CD4-positive, alpha-beta T cell treated with Interleukin-6 for 4 hours (primary cell): ENCODE measurements around the gene HNRNPLL.

Experiments used
- DNase-seq: peaks from one replicate; pipeline ENCODE4 v3.0.0-alpha.2; 2020; ENCODE audit warnings: mixed read lengths

HNRNPLL gene

DNA sequence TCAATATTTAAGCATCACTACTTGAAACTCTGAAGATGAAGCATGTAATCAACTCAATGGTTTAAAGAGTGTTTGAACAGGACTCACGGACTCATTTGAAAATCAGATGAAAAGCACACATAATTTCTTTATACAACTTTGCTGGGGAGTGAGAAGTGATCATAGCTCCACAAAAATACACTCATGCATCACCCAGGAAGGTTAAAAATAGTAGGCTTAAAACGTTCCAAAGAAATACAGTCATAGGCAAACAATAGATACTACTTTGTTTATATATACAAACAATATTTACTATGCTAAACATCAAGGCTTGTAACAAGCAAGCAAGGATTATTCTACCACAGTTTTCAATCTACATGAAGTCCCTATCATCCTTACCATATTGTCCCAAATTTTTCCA lies 11.6 kb downstream of the HNRNPLL start:
- no peak for DNase-seq

DNA sequence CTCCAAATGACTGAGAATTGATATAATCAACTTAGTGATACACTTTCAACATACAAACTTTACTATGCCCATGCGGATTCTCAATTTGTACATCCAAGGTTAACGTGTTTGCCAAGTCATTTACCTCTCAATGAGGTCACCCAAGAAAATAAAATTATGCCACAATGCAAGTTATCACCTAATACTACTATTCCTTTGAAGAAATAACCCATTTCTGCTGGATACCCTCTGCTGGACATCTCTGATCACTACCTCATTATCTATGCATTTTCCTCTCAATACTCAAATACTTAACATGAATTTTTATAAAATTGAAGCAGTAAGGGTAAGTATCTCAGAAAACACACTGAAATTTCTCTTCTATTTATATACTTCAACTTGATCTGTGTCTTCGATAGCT lies 12.7 kb downstream of the HNRNPLL start:
- no peak for DNase-seq

DNA sequence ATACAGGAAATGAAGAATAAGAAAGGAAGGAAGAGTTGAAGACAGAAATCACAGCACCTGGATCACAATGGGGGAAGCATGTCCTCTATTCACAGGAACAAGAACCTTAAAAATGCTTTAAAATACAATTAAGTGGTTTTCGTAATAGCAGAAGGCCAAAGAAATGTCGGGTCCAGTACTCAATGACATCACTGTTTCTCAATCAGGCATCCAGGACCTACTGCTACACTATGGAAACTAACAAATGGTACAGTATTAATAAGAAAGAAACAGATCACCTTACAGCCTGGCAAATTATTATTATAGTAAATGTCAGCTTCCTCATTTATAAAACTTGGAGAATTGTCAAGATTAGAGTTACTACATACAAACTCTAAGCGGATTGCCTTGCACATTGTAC lies 15.8 kb downstream of the HNRNPLL start:
- DNase-seq: no peak

DNA sequence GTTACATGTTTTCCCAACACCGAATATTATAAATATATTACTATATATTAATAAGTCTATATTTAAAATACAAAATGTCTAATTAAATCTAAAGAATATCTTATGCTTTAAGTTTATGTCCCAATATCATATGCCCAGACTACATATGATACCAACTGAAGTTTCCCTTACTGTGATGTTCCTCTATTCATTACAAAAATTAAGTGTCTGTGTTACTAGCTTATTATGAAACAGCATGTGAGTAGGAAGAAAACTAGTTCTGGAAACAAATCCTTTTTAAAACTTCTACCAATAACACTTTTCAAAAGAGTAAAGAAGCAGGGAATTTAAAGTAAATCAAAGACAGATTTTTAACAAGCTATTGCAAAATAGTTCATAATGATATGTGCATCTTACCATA lies 17.8 kb downstream of the HNRNPLL start:
- DNase-seq: no peak

DNA sequence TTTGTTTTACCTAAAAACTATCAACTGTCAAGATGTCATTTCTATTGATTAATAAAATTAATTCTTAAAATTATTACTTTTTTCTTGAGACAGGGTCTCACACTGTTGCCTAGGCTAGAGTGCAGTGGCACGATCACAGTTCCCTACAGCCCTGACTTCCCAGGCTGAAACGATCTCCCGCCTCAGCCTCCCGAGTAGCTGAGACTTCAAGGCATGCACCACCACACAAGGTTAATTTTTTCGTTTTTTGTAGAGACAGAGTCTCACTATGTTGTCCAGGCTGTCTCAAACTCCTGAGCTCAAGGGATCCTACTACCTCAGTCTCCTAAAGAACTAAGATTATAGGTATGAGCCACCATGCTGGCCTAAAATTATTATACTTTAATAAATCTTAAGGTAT lies 18.7 kb downstream of the HNRNPLL start:
- no peak for DNase-seq

DNA sequence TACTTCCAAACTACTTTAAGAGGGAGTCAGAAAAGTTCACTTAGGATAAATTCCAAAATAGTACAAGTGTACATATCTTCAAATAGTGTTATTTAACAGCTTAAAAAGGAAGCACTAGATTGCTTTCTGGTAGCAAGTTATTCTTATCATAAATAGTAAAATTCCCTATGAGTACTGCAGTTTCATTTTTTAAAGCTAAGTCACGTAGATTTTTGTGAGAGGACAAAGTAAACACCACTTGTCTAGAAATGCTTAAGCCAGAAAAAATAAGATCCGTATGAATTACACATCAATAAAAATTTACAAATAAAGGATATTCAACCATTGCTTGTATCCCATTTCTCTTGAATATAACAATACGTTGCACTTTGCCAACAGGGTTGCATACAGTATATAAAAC lies 19.2 kb downstream of the HNRNPLL start:
- DNase-seq: no peak

DNA sequence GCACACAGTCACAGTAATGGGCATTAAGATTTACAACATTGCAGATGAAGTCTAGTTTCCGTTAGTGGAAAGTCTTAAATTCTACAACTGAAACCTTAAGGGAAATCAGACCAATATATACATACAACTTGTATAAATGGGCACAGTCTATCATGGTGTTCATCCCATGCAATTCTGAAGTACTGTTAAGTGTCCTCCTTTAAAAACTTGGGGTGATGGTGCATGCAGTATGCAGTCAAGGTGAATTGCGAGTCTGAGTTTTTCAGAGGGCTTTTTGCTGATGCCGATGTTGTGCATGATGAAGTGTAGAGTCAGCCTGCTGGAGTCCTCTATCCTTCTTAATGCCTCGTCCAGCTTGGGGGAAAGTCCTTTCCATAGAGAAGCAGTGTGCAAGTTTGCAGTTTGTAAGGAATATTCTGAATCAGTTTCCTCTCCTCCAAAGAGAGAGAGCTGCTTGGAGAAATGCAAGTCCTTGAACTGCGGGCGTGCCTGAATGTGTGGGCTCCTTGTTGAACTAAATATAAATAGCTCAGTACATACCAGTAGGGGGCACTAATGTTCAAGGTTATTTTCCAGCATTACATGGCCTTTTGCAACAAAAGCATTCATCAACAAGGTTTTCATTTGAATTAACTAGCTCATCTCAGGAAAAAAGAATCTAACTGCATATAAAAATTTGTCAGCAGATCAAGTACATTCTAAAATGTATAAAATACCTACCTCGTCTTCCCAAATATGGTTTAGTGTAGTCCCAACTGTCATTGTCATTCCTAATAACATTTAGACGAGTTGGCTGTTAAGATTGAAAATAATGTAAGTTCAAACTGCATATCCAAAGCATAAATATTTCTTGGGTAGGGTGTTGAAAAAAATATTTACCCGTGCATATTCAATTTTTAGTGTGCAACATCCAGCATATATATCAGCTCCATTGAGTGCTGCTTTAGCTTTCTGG lies 21.3 kb downstream of the HNRNPLL start:
- DNase-seq: peak; percentile 59

DNA sequence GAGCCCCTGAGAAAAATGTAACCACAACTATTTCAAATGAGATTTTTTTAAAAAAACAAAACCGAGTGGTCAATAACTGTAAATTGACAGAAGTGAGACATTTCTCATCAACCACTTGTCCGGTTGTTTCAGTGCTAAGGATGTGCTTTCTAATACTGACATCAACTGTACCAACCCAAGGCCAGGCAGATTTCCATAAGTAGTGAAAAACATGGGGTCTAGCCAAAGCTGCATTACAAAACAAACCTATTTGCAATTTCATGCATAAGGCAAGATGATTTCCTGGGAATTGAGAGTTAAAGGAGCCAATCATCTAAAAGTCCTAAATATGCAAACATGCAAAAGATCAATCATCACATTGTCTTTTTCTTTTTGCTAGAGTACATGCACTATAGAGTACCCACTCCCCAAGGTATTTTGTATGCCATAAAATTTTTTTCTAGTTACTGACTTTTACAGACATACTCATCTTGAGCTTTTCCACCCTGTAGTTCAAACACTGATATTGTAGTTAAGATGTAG lies 22.6 kb downstream of the HNRNPLL start:
- DNase-seq: no peak

DNA sequence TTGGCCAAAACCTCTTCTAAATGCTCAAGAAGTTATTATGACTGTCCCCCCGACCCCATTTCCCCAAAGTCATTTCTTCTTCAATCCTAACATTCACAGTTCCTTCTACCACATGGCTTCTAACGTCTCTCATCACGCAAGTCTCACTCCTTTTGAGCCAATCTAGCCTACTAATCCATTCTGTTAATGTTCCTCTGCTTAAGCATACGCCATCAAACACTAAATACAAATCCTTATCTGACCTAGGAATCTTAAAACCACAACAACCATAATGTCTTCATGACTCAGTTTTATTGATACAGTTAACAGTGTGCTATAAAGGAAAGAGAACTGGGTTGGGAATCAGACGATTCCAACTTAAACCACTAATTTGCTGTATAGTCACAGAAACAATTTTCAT lies 23.9 kb downstream of the HNRNPLL start:
- DNase-seq: no peak

DNA sequence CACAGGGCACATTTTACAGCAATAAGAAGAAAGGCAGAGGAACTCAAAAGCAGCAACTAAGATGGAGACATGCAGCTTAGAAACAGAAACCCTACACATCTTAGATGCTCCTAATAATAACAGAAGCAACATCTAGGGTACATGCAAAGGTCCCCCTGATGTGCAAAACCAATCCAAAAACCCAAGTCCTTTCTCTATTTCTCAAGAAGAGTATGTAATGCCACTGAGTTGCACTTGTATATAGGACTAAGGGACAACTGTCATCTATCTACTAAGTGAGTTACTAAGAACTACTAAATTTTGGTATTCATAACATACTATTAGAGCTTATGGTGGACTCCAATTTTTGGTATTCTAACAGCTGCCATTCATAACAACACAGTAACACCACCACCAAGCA lies 28.4 kb downstream of the HNRNPLL start:
- no peak for DNase-seq

DNA sequence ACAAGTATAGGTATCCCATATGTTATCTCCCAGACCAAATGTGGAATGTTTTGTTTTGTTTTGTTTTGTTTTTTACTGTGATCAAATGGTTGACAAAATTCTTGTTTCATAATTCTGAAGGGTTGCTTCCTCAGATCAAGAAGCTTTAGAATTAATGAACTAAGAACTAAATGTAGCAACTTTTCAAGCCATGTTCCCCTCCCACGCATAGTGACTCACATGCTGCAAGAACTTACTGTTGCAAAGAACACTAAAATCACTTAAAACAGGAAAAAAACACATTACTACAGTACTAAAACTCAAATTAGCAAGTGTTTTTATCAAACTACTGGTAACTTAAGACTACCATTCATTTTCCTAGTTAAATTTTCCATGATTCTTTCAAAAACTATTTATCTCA lies 30.6 kb downstream of the HNRNPLL start:
- DNase-seq: peak; percentile 21

DNA sequence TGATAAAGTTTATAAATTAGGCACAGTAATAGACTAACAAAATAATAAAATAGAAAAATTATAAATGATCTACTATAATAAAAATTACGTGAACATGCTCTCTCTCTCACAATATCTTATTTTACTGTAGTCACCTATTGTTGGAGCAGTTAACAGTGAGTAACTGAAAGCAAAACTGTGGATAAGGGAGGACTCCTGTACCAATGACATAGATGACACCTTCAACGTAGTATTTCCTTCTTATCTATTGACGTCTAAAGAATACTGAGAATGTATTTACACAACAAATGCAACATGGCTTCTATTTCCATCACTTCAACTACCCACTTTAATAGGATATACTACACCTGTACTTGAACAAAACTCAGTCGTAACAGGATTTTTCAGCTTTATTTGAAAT lies 31.5 kb downstream of the HNRNPLL start:
- DNase-seq: no peak

DNA sequence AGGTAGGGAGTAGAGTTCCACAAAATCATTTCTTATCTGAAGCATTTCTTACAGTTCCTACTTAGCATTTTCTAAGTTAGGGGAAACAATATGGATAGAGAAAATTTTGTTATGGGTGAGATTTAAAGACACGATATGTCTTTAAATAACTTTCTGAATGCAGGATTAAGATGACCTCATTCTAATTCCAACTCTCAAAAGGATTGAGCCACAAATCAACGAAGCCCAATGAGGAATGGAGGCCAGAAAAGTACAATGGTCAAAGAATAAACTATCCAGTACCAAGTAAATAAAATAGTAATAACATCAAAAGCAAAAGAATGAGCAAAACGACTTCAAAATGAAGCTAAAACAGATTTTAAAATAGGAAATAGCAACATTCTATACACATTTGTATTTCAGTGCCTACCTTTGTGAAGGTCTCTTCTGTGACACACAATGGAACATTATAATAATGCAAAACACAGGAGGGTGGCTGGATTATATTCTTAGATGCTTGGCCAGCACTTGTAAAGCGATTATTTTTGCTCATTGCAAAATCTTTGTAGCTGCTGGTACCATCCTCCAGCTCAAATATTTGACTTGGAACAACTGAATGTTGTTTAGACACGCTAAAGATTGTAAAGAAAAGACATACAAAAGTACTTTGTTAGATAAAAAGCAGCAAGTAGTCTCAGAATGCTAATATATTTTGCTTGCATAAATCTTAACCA lies 33.8 kb downstream of the HNRNPLL start:
- DNase-seq: no peak

DNA sequence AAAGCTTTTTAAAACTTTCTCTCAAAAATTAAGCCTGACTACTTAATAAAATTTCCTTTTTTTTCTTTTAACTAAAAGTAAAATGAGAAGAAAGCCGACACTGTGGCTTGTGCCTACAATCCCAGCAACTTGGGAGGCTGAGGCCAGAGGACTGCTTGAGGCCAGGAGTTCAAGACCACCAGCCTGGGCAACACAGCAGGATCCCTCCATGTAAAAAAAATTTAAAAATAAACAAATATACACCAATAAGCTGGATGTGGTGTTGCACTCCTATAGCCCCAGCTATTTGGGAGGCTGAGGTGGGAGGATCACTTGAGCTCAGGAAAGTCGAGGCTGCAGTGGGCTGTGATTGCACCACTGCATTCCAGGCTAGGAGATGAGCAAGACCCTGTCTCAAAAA lies 37.4 kb downstream of the HNRNPLL start:
- DNase-seq: no peak

DNA sequence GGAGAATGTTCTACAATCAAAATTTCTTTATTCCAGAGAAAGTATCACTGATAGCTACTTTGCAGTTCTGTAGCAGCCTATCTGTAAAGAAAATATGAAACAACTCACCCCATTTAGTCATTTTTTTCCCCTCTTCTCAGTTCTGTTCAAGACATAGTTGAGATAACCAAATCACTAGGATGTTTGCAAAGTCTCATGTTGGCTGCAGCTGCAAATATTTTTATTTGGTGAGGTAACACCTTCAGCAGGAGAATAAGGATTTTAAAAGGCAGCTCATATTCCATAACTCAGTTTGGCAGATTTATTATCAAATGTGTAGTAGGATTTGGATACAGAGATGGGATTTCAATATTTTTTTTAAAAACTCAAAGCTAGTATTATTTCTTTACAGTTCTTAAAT lies 41.0 kb downstream of the HNRNPLL start:
- DNase-seq: no peak

DNA sequence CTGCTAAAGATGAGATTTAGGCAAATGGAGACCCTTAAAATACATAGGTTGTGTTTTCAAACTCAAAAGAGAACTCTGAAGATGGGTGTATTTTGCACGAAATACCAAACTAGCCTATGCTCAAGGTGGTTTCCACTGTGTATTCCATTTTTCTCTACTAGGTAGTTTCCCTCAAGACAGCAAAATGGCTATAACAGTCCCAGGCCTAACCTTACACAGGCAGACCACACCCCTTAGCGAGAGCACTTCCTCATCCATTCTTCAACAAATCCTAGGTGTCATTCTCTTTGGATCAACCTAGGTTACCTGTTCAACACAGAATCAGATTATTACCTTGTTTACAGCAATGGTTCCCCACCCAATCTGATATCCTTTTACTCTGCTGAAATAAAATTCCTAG lies 42.6 kb downstream of the HNRNPLL start:
- DNase-seq: no peak

DNA sequence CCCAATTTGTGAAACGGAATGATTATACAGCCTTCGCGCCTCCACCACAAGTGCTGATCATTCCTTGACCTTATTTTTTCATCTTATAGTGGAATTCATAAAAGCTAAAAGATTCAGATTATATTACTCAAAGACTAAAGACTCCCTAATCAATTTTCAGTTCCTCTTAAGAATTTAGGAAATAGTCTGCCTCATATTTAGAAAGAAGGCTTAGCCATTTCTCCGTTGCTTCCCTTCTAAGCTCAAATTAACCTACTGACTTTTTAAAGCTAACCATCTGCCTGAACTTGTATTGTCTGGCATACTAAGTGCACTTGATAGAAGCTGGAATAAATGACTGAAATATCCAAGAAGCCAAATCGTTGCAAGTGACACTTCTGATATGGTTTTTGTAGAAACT lies 44.7 kb downstream of the HNRNPLL start:
- no peak for DNase-seq

DNA sequence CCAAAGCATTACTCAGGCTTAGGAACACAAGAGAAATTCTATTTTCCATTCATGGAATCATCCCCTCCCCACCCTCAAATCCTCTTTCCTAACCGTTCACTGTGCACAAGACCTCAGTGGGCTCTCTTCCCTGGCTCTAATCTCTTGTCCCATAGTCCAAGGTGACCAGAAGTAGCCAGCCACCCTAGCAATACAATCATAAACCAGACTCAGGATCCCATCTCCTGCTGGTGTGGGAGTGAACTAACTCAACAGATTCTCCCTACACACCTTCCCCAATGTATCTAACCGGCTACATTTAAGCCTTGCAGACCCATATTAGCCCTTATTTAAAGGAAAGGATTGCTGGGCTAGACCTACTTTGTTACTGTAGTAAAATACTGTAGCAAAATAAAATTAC lies 45.5 kb downstream of the HNRNPLL start:
- no peak for DNase-seq

DNA sequence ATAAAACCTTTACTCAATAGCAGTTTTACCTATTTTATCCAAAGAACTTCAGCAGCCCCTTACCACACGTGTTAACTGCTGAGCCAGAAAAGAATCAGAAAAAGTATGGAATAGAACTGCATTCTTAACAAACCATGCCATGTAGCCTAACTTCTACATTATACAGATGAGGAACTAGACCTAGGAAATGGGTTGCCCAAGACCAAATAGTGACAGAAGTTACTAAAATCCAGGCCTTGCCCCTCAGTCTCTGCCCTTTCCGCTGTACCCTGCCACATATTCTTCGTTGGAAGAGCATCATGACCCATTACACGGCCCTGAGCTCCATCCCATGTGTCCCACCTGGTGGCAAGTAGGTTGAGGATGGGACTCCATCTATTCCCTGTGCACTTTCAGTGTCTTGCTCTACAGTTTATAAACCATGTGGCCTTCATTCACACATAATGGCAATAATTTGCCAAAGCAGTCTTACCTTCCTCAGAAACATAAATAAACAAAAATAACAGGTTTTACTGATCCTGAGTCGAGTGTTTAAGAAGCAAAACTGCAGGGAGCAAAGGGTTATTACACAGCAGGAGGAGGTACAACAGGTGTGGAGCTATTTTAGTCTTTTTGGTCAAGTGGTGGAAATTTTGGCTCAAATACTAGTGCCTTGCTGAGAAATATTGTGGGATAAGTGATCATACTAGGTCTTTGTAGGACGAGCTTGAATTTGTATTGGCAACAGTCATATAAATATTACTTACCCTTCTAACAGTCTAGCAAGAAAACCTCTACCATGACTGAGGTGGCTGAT lies 46.5 kb downstream of the HNRNPLL start:
- DNase-seq: no peak

DNA sequence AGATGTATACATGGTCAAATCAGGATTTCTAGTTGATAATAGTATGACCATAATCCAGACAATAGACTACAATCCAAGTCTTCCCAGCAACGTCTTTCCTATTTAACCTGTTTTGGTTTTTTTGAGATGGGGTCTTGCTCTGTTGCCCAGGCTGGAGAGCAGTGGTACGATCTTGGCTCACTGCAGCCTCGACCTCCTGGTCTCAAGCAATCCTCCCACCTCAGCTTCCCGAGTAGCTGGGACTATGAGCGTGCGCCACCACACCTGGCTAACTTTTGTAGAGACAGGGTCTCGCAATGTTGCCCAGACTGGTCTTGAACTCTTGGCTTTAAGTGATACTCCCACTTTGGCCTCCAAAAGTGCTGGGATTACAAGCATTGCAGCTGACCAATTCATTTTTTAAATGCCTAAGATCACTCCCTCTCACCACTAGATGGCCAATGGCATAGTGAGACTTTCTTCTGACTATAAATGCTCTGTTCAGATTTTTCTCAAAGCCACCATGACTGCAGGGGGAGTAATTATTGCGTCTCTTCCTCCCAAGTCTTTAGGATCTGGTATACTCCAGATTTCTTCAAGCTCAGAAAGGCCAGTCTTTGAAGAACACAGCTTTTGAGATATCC lies 47.6 kb downstream of the HNRNPLL start:
- no peak for DNase-seq

DNA sequence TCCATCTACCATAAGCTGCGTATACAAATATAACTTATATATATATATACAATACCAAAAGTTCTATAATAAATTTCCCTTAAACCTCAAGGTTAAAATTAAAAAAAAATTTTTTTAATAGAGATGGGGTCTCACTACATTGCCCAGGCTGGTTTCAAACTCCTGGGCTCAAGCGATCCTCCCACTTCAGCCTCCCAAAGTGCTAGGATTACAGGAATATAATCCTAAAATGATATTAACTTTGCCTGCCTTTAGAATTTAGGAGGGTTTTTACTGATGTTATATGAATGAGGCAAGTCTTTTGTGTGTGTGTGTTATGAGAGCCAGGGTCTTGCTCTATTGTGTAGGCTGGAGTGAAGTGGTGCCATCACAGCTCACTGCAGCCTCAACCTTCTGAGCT lies 49.2 kb downstream of the HNRNPLL start:
- DNase-seq: no peak

DNA sequence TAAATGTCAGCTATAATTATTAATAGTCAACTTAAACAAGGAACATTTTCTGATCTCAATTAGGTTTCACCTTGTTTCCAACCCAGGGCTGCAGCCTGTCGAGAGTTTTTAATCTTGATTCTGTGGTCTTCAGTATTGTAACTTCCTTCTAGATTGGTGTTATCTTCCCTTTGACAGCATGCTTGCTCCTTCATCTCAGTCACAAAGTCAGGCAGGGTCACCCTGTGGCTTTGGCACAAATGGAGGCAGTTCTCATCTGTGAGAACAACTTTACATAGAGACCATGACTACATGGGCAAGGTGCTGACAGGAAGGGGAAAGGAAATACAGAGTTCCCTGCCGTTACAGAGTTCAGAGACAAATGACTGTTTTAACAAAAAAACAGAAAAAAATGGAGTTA lies 50.5 kb downstream of the HNRNPLL start:
- no peak for DNase-seq

DNA sequence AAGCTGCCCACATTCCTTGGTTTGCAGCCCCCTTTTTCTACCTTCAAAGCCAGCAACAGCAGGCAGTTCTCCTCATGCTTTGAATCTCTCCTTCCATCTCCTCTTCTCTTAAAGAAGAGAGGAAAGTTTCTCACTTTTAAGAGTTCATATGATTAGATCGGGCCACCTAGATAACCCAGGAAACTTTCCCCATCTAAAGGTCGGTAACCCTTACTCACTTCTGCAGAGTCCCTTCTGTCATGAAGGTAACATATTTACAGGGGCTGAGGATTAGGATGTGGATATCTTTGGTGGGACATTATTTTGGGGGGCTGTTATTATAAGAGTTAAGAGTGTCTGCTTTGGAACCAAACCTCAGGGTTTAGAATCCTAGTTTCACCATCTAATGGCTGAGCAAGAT lies 51.0 kb downstream of the HNRNPLL start:
- no peak for DNase-seq
